ENCODE measurements around the gene PCDHGB4.
"Not testable (repeated sequence)": the region's sequence is repeated elsewhere in the genome, so short reads cannot be mapped to it uniquely, and the experiment has no call there.

The PCDHGB4 gene

DNA sequence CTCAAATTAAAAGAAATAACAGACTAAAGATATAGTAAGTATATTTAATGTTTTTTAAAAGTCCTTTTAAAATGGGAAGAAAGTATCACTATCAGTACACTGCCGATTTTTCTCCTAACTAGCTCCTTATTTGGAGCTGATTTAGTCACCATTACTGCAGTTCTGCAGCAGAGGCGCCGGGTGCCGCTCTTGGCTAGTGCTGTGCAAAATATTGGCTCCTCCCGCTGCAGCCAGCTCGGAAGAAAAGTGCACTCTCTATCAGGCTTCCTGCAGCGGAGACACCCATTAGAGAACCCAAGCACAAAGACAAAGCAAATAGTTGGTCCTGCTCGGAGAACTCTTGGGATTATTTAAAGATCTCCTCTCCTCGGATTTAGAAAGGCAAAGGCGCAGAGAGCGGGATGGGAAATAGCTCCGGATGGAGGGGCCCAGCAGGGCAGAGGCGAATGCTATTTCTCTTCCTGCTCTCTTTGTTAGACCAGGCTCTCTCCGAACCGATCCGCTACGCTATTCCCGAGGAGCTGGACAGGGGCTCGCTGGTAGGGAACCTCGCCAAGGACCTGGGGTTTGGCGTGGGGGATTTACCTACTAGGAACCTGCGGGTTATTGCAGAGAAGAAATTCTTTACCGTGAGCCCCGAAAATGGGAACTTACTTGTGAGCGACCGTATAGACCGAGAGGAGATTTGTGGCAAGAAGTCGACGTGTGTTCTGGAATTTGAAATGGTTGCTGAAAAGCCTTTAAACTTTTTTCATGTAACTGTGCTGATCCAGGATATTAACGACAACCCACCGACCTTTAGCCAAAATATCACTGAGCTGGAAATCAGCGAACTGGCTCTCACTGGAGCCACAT, 17.3 kb upstream of the PCDHGB4 start, which contains the start of gene PCDHGB3:
TSS of gene PCDHGB3 (plus strand) at position 249 of the 855 bp plus-strand sequence. CDS start at position 402, 153 bp downstream.
- DNase-seq, result no peak

DNA sequence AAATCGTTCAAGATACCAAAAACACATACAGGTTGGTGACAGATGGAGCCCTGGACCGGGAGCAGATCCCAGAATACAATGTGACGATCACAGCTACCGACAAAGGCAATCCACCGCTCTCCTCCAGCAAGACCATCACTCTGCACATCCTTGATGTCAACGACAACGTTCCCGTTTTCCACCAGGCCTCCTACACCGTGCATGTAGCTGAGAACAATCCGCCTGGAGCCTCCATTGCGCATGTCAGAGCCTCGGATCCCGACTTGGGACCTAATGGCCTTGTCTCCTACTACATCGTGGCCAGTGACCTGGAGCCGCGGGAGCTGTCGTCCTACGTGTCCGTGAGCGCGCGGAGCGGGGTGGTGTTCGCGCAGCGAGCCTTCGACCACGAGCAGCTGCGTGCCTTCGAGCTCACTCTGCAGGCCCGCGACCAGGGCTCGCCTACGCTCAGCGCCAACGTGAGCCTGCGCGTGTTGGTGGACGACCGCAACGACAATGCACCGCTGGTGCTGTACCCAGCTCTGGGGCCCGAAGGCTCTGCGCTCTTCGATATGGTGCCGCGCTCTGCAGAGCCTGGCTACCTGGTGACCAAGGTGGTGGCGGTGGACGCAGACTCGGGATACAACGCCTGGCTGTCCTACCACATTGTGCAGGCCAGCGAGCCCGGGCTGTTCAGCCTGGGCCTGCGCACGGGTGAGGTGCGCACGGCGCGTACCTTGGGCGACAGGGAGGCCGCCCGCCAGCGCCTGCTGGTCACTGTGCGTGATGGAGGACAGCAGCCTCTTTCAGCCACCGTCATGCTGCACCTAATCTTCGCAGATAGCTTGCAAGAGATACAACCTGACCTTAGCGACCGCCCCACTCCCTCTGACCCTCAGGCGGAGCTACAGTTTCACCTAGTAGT, 15.7 kb upstream of the PCDHGB4 start:
- no peak for DNase-seq

GRCh38 chr5:141373673-141374317, 13.7 kb upstream of the PCDHGB4 start, which contains the start of gene PCDHGA6:
Gene PCDHGA6 (plus strand): TSS chr5:141373891. CDS start chr5:141374084, 193 bp downstream.
- DNase-seq, result no peak

- no peak for DNase-seq
These were observed 12.9 kb upstream of the PCDHGB4 start for GRCh38 chr5:141374627-141375026.

DNA sequence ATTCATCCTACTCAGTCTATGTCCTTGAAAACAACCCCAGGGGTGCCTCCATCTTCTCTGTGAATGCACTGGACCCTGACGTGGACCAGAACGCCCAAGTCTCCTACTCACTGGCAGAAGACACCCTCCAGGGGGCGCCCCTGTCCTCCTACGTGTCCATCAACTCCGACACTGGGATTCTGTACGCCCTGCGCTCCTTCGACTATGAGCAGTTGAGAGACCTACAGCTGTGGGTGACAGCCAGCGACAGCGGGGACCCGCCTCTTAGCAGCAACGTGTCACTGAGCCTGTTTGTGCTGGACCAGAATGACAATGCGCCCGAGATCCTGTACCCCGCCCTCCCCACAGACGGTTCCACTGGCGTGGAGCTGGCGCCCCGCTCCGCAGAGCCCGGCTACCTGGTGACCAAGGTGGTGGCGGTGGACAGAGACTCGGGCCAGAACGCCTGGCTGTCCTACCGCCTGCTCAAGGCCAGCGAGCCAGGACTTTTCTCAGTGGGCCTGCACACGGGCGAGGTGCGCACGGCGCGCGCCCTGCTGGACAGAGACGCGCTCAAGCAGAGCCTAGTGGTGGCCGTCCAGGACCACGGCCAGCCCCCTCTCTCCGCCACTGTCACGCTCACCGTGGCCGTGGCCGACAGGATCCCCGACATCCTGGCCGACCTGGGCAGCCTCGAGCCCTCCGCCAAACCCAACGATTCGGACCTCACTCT, 11.9 kb upstream of the PCDHGB4 start:
- not testable (repeated sequence) for DNase-seq

DNA sequence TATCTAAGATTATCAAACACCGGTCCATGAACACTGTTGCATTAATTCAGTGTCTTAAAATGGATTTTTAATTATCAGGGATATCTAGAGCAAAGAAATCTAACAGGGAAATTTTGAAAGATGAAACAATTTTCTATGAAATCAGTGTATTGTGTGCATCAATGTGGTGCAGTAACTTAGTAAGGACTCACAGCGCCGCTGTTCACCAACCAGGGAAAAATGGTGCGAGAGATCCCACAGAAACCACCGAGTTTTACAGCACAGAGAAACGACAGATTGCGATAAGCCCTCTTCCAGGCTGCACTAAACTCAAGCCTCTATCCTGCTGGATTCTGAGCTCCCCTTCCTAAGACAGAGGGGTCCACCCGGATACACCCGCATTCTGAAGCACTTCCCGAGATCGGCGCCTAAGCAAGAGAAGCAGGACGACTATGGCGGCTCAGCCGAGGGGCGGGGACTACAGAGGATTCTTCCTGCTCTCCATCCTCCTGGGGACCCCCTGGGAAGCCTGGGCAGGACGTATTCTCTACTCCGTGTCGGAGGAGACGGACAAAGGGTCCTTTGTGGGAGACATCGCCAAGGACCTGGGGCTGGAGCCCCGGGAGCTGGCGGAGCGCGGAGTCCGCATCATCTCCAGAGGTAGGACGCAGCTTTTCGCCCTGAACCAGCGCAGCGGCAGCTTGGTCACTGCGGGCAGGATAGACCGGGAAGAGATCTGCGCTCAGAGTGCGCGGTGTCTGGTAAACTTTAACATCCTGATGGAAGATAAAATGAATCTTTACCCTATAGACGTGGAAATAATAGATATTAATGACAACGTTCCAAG, 4.8 kb upstream of the PCDHGB4 start, which contains the start of gene PCDHGA7:
TSS of gene PCDHGA7 (plus strand) at position 274 of the 826 bp plus-strand sequence. CDS start at position 432, 158 bp downstream.
- DNase-seq, result no peak

- DNase-seq, result no peak
These were observed 4.2 kb upstream of the PCDHGB4 start for GRCh38 chr5:141383345-141383744.

- DNase-seq, result no peak
These were observed 2.8 kb upstream of the PCDHGB4 start for GRCh38 chr5:141384471-141385267.

GRCh38 chr5:141388661-141389060, 1.2 kb downstream of the PCDHGB4 start:
- no peak for DNase-seq

DNA sequence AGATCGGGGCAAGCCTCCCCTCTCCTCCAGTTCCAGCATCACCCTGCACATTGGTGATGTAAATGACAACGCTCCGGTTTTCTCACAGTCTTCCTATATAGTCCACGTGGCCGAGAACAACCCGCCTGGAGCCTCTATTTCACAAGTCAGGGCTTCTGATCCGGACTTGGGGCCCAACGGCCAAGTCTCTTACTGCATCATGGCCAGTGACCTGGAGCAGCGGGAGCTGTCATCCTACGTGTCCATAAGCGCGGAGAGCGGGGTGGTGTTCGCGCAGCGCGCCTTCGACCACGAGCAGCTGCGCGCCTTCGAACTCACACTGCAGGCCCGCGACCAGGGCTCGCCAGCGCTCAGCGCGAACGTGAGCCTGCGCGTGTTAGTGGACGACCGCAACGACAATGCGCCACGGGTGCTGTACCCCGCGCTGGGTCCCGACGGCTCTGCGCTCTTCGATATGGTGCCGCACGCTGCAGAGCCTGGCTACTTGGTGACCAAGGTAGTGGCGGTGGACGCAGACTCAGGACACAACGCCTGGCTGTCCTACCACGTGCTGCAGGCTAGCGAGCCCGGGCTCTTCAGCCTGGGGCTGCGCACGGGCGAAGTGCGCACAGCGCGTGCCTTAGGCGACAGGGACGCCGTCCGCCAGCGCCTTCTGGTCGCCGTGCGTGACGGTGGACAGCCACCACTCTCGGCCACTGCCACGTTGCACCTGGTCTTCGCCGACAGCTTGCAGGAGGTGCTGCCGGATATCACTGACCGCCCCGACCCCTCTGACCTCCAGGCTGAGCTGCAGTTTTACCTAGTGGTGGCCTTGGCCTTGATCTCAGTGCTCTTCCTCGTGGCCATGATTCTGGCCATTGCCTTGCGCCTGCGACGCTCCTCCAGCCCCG, 1.9 kb downstream of the PCDHGB4 start:
- no peak for DNase-seq

DNA sequence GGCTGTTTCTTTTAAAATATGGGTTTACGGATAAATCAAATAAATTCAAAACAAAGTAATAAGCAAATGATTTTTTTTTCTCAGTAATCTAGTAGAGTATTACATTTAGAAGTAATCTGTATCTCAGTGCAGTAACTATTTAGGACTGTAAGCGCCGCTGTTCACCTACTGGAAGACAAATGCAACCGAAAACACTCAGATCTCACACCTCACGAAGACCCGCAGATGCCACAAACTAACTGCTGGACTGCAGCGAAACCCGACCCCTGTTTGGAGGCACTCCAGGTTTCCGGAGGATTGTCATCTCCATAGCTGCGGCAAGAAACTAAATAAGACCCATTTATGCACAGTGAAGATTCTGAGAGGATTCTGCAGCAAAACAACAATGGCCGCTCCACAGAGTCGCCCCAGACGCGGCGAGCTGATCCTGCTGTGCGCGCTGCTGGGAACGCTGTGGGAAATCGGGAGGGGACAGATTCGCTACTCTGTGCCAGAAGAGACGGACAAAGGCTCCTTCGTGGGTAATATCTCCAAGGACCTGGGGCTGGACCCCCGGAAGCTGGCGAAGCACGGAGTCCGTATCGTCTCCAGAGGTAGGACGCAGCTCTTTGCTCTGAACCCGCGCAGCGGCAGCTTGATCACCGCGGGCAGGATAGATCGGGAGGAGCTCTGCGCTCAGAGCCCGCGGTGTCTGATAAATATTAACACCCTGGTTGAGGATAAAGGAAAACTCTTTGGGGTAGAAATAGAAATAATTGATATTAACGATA, 5.1 kb downstream of the PCDHGB4 start, which contains the start of gene PCDHGA8:
TSS of gene PCDHGA8 (plus strand) at position 205 of the 770 bp plus-strand sequence. CDS start at position 386, 181 bp downstream.
- no peak for DNase-seq

DNA sequence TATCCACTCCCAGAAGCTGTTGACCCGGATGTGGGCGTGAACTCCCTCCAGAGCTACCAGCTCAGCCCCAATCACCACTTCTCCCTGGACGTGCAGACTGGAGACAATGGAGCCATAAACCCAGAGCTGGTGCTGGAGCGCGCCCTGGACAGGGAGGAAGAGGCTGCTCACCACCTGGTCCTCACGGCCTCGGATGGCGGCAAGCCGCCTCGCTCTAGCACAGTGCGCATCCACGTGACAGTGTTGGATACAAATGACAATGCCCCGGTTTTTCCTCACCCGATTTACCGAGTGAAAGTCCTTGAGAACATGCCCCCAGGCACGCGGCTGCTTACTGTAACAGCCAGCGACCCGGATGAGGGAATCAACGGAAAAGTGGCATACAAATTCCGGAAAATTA, 5.8 kb downstream of the PCDHGB4 start:
- no peak for DNase-seq

DNA sequence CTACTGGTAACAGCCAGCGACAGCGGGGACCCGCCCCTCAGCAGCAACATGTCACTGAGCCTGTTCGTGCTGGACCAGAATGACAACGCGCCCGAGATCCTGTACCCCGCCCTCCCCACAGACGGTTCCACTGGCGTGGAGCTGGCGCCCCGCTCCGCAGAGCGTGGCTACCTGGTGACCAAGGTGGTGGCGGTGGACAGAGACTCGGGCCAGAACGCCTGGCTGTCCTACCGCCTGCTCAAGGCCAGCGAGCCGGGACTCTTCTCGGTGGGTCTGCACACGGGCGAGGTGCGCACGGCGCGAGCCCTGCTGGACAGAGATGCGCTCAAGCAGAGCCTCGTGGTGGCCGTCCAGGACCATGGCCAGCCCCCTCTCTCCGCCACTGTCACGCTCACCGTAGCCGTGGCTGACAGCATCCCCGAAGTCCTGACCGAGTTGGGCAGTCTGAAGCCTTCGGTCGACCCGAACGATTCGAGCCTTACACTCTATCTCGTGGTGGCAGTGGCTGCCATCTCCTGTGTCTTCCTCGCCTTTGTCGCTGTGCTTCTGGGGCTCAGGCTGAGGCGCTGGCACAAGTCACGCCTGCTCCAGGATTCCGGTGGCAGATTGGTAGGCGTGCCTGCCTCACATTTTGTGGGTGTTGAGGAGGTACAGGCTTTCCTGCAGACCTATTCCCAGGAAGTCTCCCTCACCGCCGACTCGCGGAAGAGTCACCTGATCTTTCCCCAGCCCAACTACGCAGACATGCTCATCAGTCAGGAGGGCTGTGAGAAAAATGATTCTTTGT, 7.1 kb downstream of the PCDHGB4 start:
- not testable (repeated sequence) for DNase-seq

DNA sequence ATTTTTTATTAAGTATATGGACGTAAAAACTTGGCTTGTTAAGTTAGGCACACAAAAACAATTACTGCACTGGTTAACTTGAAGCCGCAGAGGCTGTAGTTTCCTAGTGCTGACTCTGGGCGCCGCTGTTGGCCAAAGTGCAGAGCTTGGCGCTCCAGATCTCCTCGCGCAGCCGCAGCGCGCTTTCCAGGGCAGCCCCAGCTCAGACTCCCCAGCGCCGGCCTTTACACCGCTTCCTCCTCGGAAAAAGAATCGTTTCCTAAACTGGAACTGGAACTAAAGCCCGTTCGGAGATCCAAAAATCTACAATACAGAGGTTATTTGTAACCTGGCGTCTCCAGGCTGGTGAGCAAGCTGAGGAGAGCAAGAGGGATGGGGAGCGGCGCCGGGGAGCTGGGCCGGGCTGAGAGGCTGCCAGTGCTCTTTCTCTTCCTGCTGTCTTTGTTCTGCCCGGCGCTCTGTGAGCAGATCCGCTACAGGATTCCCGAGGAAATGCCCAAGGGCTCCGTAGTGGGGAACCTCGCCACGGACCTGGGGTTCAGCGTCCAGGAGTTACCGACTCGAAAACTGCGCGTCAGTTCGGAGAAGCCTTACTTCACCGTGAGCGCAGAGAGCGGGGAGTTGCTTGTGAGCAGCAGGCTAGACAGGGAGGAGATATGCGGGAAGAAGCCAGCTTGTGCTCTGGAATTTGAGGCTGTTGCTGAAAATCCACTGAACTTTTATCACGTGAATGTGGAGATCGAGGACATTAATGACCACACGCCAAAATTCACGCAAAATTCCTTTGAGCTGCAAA, 10.5 kb downstream of the PCDHGB4 start, which contains the start of gene PCDHGB5:
TSS of gene PCDHGB5 (plus strand) at position 192 of the 796 bp plus-strand sequence. CDS start at position 373, 181 bp downstream.
- not testable (repeated sequence) for DNase-seq

GRCh38 chr5:141398608-141399007, 11.1 kb downstream of the PCDHGB4 start:
- DNase-seq, result no peak

- DNase-seq, result no peak
These were observed 12.2 kb downstream of the PCDHGB4 start for GRCh38 chr5:141399555-141400258.
